Activated CD4-positive, CD25-positive, alpha-beta regulatory T cell treated with anti-CD3 and anti-CD28 coated beads, Interleukin-2, amount 50 U/mL, for 16 hours (primary cell): ENCODE data around the gene GPC1.

Source experiments
- DNase-seq: peaks from one replicate; pipeline ENCODE4 v3.0.0-alpha.2; 2020; ENCODE audit warnings: low read depth, low spot score

GPC1 gene

DNA sequence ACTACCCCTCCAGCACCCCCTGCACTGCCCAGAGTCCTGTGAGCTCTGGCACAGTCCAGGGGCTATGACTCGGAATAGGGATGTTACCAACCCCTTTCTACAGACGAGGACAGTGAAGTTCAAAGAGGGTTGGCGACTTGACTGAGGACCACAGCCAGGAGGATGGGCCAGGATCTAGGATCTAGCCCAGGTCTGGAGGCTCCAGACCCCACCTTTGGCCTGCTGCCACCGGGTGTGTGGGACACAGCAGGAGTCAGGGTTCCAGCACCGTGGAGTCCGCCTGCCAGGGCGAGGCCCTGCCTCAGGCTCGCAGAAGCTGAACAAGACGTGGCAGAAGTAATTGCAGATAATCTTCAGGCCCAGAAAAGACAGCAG is 37.9 kb upstream of the GPC1 start:
- no peak for DNase-seq

DNA sequence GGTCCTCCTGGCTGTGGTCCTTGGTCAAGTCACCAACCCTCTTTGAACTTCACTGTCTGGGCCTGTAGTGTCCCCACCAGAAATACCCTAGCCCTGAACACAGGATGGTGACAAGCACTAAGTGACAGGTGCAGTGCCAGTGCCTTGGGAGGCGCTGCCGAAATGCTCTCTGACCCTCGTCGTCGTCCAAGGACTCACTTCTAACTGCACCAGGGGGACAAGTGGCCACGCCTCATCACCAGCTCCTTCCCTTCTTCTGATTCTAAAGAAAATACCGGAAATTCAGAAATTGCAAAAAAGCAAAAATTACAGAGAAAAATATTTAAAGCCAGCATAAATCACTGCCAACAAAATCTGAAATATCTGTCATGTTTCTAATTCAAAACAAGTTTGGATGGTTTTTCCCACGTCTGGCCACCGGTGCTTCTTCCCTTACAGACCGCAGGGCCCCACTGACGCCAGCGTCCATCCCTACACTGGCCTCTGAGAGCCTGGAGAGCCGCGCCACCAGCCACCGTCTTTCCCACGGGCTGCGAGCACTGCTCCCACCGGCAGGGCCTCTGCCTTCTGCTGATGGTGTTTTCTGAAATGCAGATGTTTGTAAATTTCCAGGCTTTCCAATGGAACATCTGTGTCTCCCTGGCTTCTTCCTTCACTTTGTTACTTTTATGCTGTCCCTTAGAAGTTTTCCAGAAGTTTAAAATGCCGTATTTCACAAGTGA is 37.4 kb upstream of the GPC1 start:
- DNase-seq: no peak

DNA sequence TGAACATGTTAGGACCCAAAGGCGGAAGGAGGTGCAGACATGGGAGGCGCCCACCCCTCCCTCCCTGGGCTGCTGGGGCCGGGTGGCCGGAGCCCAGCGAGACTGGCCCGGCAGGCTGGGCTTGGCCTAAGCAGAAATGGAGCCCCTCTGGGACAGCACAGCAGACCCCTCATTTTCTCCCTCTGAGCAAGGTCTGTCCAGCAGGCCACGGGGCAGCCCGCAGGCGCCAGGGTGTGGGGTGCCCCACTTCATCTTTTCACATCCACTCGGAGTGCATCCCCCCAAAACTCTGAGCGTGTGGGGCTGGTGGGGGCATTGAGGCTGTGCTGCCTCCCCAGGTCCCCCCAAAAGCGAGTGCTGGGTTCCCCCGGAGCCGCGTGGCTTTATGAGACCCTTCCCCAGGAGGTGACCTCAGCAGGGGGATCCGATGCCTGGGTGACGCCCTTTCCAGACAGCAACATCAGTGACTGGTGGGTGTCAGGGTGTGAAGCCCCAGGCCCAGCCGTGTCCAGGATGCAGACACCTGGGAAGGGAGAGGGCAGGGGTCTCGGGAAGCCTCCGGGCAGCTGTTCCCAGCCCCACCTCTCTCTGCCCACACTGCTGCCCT is 36.7 kb upstream of the GPC1 start:
- no peak for DNase-seq

DNA sequence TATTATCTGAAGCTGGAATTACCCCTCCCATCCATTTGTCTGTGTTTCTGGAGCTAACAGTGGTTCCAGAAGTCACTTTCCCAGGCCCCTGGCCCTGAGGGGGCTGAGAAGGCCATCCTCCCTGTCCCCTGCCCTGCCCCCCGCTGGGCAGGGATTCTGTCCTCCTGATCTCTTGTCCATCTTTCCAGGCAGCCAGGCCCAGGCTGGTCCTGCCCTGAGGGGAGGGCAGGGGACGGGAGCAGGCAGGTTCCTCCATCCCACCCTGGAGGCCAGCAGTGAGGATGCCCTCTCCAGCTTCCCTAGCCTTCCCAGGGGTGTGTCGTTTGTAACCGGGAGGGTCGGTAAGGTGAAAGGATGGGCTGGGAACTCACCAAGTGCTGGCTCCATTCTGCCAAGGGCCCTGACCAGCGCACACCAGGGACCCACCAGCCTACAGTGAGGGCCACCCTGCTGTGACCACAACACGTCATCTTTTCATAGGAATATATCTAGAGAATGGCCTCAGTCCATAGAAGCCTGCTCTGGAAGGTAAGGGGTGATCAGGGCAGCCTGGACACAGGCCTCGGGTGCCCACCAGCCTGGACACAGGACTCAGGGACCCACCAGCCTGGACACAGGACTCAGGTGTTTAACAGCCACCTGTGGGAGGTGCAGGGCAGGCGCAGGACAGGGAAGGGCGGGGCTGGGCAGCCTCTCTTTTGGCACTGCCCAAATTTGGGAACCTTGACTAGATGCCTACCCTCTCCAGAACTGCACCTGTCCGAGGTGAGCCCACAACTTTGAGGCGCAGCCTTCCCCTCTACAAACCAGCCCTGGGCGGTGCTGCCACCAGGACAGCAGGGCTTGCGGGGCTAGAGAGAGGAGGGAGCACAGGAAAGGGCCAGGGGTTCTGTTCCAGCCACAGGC is 35.8 kb upstream of the GPC1 start:
- DNase-seq: no peak

DNA sequence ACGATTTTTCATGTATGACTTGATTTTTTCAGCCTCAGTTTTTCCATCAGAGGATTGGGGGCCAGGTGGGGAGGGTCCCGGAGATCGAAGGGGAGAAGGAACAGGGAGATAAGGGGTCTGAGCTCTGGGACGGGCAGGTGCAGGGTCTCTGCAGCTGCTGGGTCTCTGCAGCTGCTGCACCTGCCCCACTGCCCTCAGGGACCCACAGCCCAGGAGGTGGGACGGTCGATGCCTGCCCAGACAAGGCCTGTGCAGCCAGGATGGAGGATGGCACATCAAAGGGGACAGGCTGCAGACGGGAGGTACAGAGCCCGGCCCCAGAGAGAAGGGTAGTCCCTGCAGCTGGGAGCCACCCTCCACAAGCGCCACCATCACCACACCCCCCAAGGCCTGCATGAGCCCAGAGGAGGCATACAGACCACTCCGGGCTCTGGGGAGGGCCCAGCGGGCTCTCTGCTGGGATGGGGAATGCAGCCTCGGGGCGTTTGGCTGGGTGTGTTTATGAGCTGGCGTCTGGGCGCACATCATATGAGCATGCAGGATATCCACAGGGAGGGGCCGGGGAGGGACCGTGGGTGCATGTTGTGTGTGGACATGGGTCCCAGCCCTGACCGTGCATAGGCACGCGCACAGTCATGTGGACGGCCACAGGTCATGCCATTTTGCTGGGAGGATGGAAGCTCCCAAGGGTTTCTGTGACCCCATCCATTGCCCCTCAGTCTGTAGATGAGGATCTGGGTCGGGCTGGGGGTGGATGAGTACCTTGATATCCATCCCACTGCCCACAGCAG is 34.9 kb upstream of the GPC1 start:
- no peak for DNase-seq

DNA sequence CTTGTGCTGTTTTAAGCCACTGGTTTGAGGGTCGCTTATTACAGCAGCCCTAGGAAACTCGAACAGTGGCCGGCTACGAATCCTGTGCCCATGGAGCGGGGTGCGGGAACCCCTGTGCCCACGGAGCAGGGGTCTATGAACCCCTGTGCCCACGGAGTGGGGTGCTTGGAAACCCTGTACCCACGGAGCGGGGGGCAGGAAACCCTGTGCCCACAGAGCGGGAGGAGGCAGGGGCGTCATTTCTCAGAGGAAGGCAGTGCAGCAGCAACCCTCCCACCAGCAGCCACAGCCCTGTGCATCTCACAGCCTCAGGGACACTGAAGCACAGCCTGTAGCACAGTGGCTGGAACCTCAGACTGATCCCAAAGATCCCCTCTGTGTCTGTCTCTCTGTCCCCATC is 34.2 kb upstream of the GPC1 start:
- DNase-seq: no peak

DNA sequence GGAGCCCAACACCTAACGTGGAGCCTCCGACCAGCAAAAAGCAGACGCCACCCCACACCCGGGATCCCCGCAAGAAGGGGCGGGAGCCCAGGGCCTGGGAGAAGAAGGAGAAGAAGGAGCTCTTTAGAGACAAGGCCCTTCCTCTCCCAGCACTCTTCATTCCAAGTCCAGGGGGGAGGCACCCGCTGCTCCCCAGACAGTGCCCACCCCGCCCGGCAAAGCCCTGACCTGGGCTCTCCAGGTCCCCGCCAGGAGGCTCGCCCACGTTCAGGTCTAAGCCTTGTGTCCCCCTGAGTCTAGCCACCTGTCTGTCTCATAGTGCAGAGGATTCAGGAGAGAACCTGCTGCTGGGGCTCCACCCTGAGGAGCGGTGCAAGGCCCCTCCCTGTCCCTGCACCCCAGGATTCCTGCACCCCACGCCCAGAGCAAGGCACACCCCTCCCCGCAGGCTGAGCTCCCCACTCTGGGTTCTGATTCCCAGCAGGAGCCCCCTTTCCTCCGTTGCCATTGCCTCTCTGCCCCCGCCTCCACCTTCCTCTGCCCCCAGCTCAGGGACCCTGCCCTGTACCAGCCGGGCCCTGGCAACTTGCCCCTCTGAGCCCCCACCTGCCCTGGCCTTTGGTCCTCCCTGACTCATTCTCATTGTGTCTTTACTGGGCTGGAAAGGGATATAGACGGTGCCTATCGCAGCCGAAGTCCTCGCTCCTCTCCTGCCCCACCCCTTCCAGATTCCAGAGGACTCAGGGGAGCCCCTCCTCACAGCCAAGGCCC is 33.5 kb upstream of the GPC1 start:
- no peak for DNase-seq

DNA sequence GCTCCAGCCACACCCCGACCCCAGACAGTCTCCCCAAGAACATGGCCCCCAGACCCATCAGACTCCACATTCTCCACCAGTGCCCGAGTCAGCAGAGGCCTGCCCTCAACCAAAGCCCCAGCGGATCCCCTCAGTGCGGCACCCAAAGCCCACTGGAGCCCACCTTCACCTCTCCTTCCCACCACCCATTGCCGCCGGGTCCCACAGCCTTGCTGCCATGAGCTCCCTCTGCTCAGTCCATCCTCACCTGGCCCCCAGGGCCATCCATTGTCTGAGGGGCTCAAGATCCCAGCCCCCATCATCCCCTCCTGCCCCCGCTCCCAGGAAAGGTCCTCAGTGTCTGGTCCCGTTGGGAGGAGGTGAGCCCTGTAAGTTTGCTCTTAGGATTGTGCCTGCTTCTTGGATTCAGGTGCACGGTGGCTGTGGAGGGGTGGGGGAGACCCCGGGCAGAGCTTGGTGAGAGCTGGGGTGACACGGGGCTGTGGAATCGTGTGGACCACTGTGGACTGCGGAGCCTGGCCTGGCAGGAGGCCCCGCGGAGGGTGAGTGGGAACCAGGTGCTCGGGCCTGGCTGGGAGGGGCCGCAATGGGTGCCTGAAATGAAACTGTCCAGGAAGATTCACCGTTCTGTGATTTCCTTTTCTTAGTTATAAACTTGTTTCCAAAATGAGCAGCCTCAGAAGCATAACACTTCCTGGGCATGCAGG is 32.7 kb upstream of the GPC1 start:
- no peak for DNase-seq

DNA sequence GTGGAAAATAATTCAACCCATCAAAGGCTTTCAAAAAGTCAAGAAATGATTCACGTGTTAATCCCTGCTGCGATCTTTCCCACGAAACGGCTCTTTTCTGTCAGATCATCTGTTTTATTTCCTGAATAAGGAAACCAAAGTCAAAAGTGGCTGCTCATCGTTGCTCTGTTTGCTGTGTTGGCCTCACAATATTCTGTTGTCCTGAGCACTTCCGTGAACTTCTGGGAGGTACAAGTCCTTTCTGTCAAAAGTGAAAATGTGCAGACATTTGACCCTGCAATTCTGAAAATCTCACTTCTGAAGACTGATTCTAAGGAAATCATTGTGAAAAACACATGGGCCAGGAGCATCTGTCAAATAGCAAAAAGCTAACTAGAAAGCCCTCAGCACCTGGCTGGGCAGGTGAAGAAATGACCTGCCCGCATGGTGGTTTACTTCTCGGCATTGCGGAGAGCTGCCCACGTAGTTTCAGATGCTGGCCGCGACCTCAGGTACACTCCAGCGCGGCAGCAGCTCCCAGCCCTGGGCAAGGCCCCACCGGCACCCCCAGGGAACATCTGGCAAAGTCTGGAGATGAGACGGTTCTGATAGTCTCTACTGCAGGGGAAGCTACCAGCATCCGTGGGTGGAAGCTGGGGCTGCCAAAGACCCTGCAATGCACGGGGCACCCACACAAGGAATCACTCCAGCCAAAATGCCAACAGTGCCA is 31.9 kb upstream of the GPC1 start:
- no peak for DNase-seq

DNA sequence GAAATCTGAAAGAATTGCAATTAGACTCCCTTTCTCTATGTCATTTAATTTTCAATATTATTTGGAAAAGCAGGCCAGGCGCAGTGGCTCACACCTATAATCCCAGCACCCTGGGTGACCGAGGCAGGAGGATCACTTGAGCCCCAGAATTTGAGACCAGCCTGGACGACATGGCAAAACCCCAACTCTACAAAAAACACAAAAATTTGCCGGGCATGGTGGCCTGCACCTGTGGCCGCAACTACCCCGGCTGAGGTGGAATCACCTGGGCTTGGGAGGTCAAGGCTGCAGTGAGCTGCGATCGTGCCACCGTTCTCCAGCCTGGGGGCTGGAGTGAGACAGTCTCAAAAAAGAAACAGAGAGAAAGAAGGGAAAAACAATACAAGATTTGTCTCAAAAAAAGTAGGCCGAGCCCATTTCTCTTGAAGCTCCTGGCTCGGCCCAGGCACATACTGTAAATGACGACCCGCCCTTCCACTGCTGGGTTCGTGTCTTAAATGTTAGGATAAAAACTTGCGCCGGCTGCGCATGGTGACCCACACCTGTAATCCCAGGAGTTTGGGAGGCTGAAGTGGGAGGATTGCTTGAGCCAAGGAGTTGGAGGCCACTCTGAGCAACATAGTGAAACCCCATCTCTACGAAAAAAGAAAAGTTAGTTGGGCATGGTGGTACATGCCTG is 31.1 kb upstream of the GPC1 start:
- no peak for DNase-seq

DNA sequence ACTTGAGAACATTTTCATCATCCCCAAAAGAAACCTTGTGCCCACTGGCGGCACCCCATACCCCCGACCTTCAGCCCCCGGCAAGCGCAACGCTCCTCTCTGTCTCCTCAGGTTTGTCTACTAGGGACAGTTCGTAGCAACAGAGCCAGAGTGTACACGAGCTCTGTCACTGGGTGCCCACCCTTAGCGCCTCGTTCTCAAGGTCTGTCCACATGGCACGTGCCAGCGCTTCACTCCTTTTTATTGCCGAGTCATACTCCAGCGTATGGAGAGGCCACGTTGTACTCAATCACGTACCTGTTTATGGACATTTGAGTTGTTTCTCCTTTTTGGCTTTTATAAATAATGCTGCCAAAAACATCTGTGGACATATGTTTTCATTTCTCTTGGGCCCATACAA is 30.3 kb upstream of the GPC1 start:
- no peak for DNase-seq

DNA sequence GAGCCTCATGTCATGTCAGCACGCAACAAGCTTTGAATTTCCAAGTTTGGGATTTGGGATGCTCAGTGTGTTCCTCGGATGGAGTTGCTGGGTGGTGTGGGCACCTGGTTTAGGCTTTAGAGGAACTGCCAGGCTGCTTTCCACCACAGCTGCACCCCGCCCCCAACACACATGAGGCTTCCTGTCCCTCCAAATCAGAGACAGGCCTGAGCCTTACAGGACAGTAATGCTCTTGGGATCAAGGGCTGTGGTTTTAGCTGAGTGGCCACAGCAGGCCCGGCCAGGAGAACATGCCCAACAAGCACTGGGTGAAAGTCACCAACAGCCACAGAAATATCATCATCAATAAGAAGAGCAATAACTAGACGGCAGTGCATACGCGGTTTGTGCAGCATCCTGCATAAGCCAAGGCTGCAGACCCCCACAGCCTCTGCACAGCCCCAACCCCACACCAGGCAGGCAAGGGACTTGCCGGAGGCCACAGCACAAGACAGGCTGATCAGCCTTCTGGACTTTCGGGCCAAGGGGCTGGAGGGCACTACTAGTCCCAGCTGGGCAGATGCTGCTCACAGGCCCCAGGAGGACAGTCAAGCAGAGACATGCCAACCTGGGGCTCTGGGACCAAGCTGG is 29.7 kb upstream of the GPC1 start:
- DNase-seq: no peak

DNA sequence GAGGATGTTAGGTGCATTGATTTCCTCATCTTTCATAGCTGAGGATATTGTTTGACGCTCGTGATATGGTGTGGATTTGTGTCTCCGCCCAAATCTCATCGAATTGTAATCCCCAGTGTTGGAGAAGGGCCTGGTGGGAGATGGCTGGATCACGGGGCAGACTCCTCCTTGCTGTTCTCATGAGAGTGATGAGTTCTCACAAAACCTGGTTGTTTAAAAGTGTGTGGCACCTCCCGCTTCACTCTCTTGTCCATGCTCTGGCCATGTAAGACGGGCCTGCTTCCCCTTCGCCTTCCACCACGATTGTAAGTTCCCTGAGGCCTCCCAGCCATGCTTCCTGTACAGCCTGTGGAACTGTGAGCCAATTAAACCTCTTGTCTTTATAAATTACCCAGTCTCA is 28.4 kb upstream of the GPC1 start:
- no peak for DNase-seq

DNA sequence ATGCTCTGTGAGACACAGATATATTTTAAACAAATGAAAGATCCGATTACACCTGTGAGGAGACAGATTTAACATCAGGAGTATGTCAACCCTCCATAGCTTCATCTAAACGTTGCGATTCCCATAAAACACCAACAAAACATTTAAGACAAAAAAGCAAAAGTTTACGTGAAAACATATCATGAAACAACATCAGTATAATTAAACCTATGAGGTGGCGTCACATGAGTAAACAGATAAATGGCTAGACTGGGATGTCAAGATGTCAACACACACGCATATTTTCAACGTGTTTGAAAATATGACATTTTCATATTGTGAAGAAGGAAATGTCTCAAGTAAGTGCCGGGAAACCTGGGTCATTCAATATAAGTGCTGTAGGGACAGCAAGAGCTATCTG is 25.5 kb upstream of the GPC1 start:
- no peak for DNase-seq

DNA sequence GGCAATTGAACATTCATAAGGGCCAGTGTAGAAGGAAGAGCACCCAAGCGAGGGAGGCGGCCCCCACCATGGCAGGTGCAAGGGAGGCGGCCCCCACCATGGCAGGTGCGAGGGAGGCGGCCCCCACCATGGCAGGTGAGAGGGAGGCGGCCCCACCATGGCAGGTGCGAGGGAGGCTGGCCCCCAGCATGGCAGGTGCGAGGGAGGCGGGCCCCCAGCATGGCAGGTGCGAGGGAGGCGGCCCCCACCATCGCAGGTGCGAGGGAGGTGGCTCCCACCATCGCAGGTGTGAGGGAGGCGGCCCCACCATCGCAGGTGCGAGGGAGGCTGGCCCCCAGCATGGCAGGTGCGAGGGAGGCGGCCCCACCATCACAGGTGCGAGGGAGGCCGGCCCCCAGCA is 24.7 kb upstream of the GPC1 start:
- DNase-seq: no peak

DNA sequence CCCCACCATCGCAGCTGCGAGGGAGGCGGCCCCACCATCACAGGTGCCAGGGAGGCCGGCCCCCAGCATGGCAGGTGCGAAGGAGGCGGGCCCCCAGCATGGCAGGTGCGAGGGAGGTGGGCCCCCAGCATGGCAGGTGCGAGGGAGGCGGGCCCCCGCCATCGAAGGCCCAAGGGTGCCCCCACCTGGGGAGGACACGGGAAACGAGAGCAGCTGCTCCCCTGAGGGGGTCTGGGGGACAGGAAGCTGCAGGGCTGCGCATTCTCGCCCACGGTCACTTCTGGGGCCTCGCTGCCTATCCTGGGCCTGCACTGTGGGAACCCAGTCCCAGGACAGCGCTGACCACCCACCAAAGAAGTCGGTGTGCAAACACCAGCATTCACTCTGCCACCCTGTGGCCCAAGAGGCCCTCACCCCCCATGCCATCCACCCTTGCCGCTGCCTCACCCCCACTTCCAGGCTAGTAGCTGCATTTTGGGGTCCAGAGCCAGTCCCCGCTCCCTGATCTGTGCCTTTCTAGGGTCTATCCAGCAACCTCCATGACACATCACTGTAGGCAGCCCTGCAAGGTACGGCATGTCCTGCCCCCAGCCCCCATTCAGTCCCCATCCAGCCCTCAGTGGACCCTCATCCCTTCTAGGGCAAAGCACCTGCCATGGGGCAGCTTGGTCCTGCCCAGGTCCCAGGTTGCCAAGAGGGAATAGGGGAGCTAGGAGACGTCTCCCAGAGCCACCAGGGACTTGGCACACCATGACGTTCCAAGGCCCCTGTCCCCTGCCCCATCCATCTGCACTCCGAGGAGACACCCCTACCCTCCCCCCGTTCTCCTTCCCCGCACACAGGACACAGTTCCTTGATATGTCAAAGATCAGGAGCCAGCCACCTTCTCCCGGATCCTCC is 24.0 kb upstream of the GPC1 start:
- DNase-seq: no peak

DNA sequence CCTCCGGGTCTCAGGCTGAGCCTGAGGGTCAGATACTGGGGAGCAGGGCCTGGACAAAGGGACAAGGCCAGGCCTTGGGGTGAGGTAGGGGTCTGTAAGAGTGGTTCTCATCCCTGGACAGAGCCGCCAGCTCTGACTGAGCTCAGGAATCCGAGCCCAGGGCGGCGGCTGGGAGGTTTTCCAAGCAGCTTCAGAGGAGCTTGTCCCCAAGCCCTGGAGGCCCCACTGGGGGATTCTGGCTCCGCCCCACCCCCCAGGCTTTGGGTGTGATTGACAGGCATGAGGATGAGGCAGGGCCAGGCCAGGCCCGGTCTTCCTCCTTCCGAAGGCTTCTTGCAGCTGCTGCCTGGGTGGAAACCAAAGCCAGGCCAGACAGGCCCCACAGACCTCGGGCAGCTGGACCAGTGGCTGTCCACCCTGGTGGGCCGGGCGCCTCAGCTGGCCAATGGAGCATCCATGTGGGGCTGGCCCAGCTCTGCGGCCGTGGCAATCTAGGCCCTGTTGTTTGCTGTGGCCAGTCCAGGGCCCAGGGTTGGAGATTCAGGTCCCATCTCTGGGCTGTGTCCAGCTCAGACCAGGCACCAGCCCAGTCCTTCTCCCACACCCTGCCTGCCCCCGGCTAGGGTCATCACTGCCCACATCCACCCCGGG is 23.1 kb upstream of the GPC1 start:
- no peak for DNase-seq
